GM19324 (cell line): Measurements from ENCODE around the gene RGS16.
"Not testable (repeated sequence)": the region's sequence is repeated elsewhere in the genome, so short reads cannot be mapped to it uniquely, and the experiment has no call there.

Source experiments
- ATAC-seq: cut with Tn5 transposase; IDR thresholded peaks from one replicate; pipeline ENCODE4 v1.9.1; 2021; ENCODE audit warnings: mild to moderate bottlenecking, moderate library complexity; ENCODE audit not compliant: unreplicated experiment, low FRiP score

Gene RGS16, protein sequence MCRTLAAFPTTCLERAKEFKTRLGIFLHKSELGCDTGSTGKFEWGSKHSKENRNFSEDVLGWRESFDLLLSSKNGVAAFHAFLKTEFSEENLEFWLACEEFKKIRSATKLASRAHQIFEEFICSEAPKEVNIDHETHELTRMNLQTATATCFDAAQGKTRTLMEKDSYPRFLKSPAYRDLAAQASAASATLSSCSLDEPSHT

DNA sequence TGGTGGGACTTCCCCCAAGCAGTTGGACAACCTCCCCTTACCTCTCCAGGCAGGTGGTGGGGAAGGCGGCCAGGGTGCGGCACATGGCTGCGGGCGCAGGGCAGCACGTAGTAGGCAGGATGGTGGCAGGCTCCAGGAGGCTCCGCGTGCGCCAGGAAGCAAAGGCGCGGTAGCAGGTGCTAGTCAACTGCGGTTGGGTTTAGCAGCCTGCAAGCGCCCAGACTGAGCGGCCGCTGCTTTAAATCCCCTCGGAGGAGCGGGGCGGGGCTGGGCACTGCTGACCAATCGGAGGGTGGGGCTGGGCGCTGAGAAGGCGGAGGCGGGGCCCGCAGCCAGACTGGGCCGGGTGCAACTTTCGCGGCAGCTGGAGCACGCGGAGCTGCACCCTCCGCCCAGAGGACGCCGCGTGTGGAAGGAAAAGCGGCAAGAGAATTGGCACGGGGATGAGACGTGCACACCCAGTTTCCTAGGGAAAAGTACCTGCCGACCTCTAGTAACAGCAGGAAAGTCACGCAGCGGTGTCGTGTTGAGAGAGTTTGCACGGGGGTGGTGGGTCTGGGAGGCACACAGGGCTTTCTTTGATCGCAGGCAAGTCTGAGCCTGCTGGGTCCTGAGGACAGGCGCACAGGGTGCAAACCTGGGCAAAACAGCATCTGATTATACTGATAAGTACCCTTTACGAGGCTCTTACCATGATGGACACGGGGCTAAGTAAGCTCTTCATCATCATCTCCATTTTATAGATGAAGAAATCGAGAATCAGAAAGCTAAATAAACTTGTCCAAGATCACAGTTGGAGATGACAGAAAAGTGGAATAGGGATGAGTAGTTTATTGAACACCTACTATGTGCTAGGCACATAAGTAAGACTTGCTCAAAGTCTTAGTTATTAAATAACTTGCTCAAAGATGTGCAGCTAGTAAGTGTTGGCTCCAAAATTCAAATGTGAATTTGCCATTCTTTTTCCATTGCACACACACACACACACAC is at the start of gene RGS16:
TSS of gene RGS16 (minus strand) at position 215 of the 990 bp plus-strand sequence. CDS start at position 85, 130 bp downstream.
- peak; percentile 87 for ATAC-seq

DNA sequence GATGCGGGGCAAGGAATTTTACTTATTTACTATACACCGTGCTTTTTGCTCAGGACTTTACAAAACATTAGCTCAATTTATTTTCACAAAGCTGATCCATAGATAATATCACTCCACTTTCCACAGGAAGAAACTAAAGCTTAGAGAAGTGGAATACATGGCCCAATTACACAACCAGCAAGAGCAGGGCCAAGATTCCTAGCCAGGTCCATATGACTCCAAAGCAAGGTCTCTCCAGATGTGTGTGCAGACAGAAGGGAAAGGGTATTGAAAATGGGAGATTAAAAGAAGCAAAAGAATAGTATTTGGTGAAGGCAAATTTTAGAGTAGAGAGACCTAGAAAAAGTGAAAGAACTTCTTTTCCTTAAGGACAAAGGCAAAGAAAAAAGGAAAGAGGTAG is 49.8 kb upstream of the RGS16 start:
- ATAC-seq: no peak

DNA sequence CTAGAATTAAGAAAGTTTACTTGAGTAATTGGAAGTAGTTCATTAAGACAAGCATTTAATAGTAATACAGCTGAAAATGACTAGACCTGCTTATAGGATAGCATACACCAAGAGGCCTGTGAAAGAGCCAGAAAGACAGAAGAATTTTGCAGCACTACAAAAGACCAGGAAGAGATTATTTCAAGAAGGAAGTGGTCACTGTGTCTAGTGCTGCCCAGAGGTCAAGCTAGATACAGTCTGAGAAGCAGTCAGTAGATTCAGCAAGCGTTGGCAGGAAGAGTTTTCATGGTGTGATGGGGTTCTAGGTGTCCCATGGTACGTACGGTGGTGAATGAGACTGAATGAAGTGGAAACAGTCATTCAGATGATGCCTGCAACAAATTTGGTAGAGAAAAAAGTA is 48.7 kb upstream of the RGS16 start:
- ATAC-seq: no peak

DNA sequence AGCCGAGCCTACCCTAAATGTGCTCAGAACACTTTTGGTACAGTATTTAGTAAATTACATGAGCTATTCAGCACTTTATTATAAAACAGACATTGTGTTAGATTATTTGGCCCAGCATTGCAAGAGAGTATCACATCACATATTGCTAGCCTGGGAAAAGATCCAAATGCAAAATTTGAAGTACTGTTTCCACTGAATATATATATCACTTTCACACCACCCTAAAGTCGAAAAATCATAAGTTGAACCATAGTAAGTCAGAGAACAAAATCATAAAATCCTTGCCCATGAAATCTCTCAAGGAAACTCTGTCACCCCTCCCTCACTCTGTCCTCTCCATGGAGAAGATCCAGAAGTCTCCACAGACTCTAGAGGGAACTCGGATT is 47.1 kb upstream of the RGS16 start:
- no peak for ATAC-seq

DNA sequence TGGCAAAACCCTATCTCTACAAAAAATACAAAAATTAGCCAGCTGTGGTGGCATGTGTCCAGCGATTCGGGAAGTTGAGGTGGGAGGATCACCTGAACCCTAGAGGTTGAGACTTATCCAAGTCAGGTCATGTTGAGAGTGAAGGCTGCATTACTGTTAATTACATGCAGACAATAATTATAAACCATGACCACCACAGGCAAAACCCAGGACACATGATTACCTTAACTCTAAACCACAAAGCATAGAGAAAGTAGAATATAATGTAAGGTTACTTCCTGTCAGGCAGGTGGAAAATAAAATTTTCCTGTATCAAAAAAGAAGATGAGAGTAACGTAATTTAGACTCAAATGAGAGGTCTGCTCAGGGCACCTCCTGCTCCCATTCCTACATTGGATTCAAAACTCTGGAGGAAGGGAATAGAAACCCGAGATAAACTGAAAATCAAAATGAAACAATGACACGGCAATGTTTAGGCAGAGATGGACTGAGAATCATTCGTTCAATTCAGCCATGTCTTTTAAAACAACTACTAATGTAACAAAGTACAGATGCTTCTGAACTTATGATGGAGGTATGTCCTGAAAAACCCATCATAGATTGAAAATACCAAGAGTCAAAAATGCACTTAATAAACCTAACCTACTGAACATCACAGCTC is 46.6 kb upstream of the RGS16 start:
- ATAC-seq: no peak

DNA sequence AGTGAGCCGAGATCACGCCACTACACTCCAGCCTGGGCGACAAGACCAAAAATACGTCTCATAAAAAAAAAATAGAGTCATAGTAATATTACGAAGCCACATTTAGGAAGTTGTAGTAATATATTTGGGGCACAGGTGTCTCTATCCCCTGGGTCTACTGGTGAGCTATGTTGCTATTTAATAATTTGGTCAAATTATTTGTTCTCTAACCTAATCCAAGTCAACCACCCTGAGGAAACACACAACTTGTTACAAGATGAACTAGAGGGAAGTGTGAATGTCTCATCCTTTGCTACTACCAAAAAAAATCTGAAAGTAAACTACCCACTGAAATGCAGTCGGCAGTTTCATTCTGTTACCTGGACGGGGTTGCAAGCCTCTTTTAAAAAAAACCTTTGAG is 44.9 kb upstream of the RGS16 start:
- no peak for ATAC-seq

DNA sequence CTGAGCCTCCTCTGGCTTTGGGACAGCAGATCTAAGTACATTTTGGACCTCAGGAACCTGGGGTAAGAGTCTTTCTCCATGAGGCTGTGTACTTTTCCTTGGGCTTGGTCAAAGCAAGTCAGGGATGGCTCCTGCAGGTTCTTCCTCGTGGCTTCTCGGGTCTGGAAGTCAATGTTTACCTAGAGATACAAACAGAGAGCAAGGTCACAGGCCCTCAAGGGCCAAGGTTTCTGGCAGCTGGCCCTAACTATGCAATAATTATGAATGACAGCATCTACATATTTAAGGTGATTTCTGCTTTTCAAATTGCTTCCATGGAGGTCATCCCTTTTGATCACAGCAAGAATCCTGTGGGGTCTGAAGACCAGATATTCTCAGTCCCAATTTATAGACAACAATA is 42.5 kb upstream of the RGS16 start:
- no peak for ATAC-seq

DNA sequence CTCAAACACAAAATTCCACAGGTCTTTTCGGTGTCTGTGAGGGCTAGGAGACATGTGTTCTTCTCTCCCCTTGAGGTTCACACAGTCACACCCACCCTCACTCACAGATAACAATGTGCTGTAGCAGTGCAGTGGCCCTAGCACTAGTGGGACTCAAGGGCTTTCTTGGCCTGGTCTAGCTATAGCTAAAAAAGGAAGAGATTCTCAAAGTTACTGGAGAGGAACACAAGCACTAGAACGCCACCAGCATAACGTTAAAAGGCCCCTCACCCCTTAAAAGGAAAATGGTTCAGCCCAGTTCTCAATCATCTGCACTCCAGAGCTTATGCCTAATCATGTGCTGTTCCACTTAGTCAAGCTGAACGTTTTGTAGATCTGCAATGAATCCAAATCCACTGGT is 40.7 kb upstream of the RGS16 start:
- no peak for ATAC-seq

DNA sequence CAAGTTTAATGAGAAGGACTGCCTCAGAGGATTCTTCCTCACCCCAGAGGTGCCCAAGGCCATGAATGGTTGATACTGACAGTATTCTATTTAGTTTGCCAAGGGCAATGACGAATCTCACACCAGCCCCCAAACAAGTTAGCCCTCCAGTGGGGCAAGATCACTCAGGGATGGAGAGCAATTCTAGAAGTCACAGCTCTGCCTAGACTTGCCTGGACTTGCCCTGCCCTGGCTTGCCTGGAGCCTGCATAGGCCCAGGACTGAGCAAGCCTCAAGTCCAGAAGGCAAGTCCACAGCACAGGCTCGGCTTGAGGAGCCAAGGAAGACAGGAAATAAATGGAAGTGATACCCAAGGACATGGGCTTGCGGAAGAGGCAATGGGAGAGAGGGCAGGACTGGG is 39.5 kb upstream of the RGS16 start:
- ATAC-seq: no peak

DNA sequence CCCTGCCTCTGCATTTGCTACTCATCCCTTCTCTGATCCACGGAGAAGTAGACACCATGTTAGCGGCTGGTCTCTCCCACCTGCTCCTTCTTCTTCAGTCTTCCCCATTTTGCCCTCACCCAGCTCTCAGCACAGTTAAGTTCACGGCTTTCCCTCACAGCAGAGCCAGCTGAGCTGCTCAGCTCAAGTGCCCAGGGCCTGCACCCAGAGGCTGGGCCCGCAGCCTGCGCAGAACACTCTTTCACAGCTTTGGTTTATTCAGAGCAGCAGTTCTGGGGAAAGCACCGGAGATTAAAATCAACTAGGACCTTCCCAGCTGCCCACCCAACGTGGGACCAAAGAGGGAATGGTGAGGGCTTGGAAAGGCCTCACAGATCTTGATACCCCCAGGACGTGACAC is 38.3 kb upstream of the RGS16 start:
- no peak for ATAC-seq

DNA sequence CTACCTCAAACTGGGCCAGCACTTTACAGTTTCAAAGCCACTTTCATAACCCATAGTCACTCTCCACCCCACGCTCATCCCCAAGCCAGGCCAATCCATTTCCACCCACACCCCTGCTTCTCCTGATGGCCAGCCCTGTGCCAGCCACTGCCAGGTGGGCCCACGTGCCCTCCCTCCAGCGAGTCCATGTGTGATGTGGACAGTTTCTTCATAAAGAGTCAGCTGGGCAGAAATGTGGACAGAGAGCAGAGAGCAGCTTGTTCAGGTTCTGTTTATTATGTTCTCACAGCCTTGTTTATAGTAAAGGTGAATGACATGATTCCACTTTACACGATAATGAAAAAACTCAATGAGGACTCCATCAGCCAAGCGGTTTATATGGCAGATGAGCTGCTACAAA is 37.4 kb upstream of the RGS16 start:
- ATAC-seq: no peak

DNA sequence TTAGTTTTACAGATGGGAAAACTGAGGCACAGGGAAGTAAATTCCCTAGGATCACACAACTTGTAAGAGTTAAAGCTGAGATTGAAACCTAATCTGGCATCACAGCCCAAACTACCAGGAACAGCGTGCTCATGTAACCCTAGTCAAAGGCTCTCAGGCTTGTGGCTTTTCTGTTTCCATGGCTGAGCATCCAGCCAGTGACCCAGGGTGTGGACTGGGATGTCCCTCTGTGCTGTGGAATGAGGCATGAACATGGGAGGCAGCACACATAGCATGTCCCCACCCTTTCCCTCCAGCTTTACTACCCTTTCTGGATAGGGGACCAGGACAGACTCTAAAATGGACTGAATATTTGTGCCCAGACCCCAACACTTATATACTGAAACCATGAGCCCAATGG is 35.1 kb upstream of the RGS16 start:
- no peak for ATAC-seq

DNA sequence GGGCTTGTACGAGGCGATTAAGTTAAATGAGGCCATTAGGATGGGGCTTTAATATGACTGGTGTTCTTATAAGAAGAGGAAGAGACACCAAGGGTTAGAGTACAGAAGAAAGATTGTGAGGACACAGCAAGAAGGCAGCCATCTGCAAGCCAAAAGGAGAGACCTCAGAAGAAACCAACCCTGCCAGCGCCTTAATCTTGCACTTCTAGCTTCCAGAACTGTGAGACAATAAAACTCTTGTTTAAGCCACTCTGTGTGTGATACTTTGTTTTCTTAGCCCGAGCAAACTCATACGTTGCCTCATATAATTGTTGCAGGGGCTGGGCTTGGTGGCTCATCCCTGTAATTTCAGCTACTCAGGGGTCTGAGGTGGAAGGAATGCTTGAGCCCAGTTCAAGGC is 33.6 kb upstream of the RGS16 start:
- no peak for ATAC-seq

DNA sequence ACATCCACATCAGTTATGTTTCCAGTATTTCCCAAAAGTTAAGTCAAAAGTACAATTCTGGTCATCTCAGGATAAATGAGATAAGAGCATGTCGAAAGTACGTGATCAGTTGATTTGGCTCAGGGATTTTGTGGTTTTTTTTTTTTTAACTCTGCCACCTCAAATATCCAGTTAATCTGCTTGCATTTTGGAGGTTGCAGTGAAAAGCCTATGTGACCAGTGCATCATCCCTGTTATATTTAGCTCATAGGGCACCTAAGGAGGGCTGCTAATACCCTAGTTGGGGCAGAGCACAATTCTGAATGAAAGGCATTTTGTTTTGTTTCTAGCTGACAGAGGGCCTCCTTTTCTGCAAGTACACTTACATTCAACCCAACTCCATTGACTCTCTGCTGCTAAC is 31.7 kb upstream of the RGS16 start:
- no peak for ATAC-seq

DNA sequence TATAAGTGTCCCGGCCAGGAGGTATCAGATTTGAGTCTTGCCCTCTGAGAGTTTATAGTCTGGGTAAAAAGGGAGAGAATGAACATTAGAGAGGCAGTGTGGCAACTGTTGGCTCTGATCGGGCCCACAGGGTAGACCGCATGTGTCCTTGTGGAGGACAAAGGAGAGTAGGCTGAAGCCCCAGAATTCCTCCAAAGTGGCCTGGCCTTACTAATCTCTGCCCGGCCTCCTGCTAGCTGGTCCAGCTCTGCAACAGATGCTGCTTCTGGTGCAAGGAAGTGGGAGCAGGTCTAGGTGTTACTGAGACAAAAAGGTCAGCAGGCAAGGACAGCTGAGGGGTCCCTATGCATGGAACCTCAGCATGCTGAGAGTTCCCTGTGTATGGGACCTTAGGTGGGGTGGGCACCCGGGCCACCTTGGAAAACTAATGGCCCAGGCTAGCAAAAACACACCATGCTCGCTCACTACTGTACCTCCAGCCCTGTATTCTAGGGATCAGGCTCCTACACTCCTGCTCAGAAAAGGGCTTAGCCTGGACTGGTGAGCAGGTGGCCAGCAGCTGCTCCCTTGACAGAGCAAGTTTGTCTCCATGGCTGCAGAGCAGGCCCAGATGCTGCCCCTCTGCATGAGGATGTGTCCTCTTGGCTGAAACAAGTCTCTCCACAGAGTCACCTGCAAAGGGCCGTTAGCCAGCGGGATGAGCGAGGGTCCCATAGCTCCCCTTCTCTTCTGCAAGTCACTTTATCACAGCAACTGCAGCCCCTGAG is 30.3 kb upstream of the RGS16 start:
- ATAC-seq: no peak

DNA sequence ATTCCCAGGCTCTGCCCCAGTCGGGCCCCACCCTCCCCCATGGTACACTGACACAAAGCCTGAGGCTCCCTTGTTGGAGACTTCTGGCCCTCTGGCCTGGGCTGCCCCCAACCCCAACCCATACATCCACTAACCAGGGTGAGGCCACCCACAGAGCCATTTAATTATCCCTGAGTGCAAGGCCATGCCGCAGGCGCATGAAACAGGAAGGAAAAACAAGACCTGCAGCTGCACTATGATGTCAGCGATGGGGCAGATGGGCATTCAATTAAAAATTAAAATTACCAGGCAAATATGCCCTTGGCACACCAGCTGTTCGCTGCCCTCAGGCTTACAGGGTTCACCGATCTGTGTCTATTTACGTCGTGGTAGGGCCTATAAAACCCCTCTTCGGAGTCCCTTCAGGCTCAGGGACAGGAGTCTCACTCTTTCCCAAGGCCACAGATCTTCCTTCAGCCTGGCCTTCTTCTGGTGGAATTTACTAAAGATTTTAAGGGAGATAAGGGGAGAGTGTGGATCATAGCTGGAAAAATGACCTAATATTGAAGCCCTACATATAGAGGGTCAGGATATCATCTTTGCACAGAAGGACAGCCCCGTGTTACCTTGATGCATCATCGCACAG is 29.6 kb upstream of the RGS16 start:
- ATAC-seq: no peak

DNA sequence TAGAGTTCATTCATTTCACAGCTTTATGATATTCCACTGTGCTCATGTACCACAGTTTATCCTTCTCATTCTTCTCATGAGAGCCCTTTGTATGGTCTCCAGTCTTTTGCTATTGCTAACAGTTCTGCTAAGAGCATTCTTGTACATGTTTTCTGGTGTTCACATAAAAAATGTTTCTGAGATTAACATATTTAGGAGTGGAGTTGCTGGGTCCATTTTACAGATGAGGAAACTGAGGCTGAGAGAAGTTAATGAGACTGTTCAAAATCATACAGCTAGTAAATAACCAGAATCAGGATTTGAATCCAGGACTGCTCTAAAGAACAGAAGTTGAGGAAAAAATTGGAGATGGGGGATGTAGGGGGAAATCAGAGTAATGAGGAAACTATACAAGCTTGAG is 28.8 kb upstream of the RGS16 start:
- ATAC-seq: no peak

DNA sequence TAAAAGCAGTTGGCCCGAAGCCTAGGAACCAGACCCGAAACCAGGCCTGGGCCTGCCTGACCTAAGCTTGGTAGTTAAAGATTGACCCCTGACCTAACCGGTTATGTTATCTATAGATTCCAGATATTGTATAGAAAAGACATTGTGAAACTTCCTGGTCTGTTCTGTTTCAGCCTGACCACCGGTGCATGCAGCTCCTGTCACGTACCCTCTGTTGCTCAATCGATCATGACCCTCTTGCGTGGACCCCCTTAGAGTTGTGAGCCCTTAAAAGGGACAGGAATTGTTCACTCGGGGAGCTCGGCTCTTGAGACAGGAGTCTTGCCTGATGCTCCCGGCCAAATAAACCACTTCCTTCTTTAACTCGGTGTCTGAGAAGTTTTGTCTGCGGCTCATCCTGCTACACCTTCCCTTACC is 28.3 kb upstream of the RGS16 start:
- not testable (repeated sequence) for ATAC-seq

DNA sequence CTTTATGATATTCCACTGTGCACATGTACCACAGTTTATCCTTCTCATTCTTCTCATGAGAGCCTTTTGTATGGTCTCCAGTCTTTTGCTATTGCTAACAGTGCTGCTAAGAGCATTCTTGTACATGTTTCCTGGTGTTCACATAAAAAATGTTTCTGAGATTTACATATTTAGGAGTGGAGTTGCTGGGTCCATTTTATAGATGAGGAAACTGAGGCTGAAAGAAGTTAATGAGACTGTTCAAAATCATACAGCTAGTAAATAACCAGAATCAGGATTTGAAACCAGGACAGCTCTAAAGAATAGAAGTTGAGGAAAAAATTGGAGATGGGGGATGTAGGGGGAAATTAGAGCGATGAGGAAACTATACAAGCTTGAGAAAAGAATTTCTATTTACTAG is 27.8 kb upstream of the RGS16 start:
- no peak for ATAC-seq

DNA sequence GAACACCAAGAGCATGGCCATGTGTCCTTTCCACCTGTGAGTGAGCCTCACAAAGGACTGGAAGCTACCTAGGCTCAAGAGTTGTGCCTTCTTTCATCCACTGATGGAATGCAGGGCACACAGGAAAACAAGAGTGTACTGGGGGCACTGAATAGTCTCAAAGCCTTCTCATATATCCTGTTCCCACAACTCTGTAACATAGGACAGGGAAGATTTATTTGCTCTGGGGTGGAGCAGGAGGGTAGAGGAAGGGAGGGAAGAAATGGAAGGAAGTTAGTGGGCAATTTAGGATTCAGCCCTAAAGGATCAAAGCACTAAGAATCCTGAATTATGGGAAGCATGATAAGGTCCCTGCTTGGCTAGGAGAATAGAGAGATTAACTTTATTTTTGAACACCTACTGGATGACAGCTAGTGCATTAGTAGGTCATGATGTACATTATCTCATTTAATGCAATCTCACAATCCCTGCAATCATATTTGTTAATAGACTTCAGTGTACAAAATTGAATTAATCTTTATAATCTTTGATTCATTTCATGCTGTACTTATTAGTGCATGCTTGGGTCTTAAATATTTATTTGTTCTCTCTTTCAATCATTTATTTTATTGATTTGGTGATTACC is 27.0 kb upstream of the RGS16 start:
- ATAC-seq: no peak
